CD14-positive monocyte (primary cell): ENCODE measurements around the gene IL13. TPM values are rescaled to one million over a fixed set of nuclear protein-coding genes. Genes with fewer than 3 reads are reported as not detected.

Experiments used
- DNase-seq, 3 donors: peaks; one replicate each; pipeline ENCODE4 v3.0.0-alpha.2; 2011 to 2022
- H2AFZ ChIP-seq: 2 replicates; pipeline ENCODE4 v1.6.0; 2012; ENCODE audit warnings: mild to moderate bottlenecking, low read depth, low read length, inconsistent platforms; ENCODE audit not compliant: insufficient read depth, poor library complexity, severe bottlenecking
- H3K27ac ChIP-seq, 2 donors: 1 replicate in 1 of 2; 2 replicates in 1 of 2; pipeline ENCODE4 v1.5.1; 2012 to 2013; ENCODE audit warnings: low read length in 2 of 2, control low read depth in 1 of 2, inconsistent platforms in 1 of 2, low read depth in 1 of 2, mild to moderate bottlenecking in 1 of 2
- H3K27me3 ChIP-seq, 2 donors: one replicate each; pipeline versions ENCODE4 v1.6.0 to v1.6.1; 2011 to 2013; ENCODE audit warnings: low read length in 2 of 2; ENCODE audit not compliant: control insufficient read depth in 2 of 2, insufficient read depth in 2 of 2
- H3K36me3 ChIP-seq, 2 donors: replicated peaks in 1 of 2; 1 replicate in 1 of 2; 2 replicates in 1 of 2; pipeline versions ENCODE4 v1.5.1 to v1.6.1; 2012 to 2013; ENCODE audit warnings: low read length in 2 of 2, control low read depth in 1 of 2, inconsistent platforms in 1 of 2, mild to moderate bottlenecking in 1 of 2; ENCODE audit not compliant: insufficient read depth in 2 of 2, control insufficient read depth in 1 of 2
- H3K4me1 ChIP-seq, 2 donors: 1 replicate in 1 of 2; 2 replicates in 1 of 2; pipeline versions ENCODE4 v1.5.1 to v1.6.1; 2012 to 2013; ENCODE audit warnings: low read length in 2 of 2, control low read depth in 1 of 2, inconsistent platforms in 1 of 2, mild to moderate bottlenecking in 1 of 2, moderate library complexity in 1 of 2; ENCODE audit not compliant: insufficient read depth in 2 of 2, control insufficient read depth in 1 of 2
- H3K4me2 ChIP-seq: replicated peaks from 2 replicates; pipeline ENCODE3; 2012; ENCODE audit warnings: low read length, moderate library complexity, mild to moderate bottlenecking; ENCODE audit not compliant: poor library complexity, severe bottlenecking; ENCODE audit errors: extremely low read depth
- H3K4me3 ChIP-seq, 3 experiments: fragments of 200-600 bp in 1 of 3; sonication (generic) in 1 of 3; replicated peaks in 1 of 3; 1 replicate in 2 of 3; 2 replicates in 1 of 3; pipeline ENCODE4 v1.5.1; 2011 to 2013; ENCODE audit warnings: low read length in 3 of 3, mild to moderate bottlenecking in 3 of 3, control low read depth in 2 of 3, low read depth in 2 of 3, inconsistent platforms in 1 of 3, moderate library complexity in 1 of 3
- H3K79me2 ChIP-seq: 2 replicates; pipeline ENCODE4 v1.6.0; 2012; ENCODE audit warnings: mild to moderate bottlenecking, control low read depth, inconsistent platforms, low read length, moderate library complexity; ENCODE audit not compliant: insufficient read depth
- H3K9ac ChIP-seq: 2 replicates; pipeline ENCODE4 v1.6.0; 2017; ENCODE audit warnings: low read length, mild to moderate bottlenecking; ENCODE audit not compliant: insufficient read depth, poor library complexity, severe bottlenecking
- H3K9me3 ChIP-seq, 2 donors: replicated peaks in 1 of 2; 1 replicate in 1 of 2; 2 replicates in 1 of 2; pipeline versions ENCODE4 v1.5.1 to v1.6.1; 2012 to 2013; ENCODE audit warnings: low read length in 2 of 2, control low read depth in 1 of 2; ENCODE audit not compliant: control insufficient read depth in 1 of 2, insufficient read depth in 1 of 2
- H4K20me1 ChIP-seq: 2 replicates; pipeline ENCODE4 v1.6.0; 2012; ENCODE audit warnings: mild to moderate bottlenecking, low read length, control low read depth, moderate library complexity; ENCODE audit not compliant: insufficient read depth
- H3K27ac Mint-ChIP-seq, 7 donors: one replicate each; pipeline ENCODE4 v1.8.0; 2020; ENCODE audit warnings: mild to moderate bottlenecking in 7 of 7, mixed read lengths in 7 of 7, moderate library complexity in 6 of 7, inconsistent platforms in 2 of 7
- H3K27me3 Mint-ChIP-seq, 3 donors: one replicate each; pipeline ENCODE4 v1.8.0; 2021 to 2022; ENCODE audit warnings: low read depth in 3 of 3, mild to moderate bottlenecking in 3 of 3, mixed read lengths in 3 of 3, moderate library complexity in 3 of 3, inconsistent platforms in 1 of 3
- H3K36me3 Mint-ChIP-seq, 2 donors: one replicate each; pipeline ENCODE4 v1.8.0; 2020; ENCODE audit warnings: mixed read lengths in 2 of 2, inconsistent platforms in 1 of 2, mild to moderate bottlenecking in 1 of 2
- H3K4me1 Mint-ChIP-seq: one replicate; pipeline ENCODE4 v1.8.0; 2020; ENCODE audit warnings: mild to moderate bottlenecking, mixed read lengths
- H3K4me3 Mint-ChIP-seq, 2 donors: one replicate each; pipeline ENCODE4 v1.8.0; 2020; ENCODE audit warnings: mild to moderate bottlenecking in 2 of 2, mixed read lengths in 2 of 2, moderate library complexity in 1 of 2
- H3K9me3 Mint-ChIP-seq, 7 donors: one replicate each; pipeline ENCODE4 v1.8.0; 2020 to 2022; ENCODE audit warnings: mixed read lengths in 7 of 7, mild to moderate bottlenecking in 6 of 7, moderate library complexity in 6 of 7, inconsistent platforms in 2 of 7
- CTCF ChIP-seq: fragments of 200-600 bp; IDR thresholded peaks from one replicate; pipeline ENCODE4 v1.8.0; 2022; ENCODE audit warnings: antibody characterized with exemption, mild to moderate bottlenecking
- WGBS: methylation state at CpG from one replicate; pipeline ENCODE4 v1.1.5; 2013; ENCODE audit warnings: missing lambda C conversion rate; ENCODE audit not compliant: insufficient coverage; 5-methylcytosine and 5-hydroxymethylcytosine counted together
- intact Hi-C, 2 donors: fragments of 100-400 bp; cut with micrococcal nuclease; formaldehyde crosslinking; loops; one replicate each; pipeline versions ENCODE4 v1.15.0 to v1.15.1; 2023
- polyA plus RNA-seq, 3 donors: library from polyadenylated mRNA; depleted of rRNA in 1 of 3; unstranded in 2 of 3; stranded (reverse) in 1 of 3; fragments of 300-500 nt in 2 of 3; fragments of >200 nt in 1 of 3; fragmentation: Illumina TruSeq in 2 of 3; gene quantifications; 1 replicate in 2 of 3; 2 replicates in 1 of 3; pipeline ENCODE4 v1.2.3, GENCODE V29; 2012 to 2021

The IL13 gene
- polyA plus RNA-seq, 3 donors = not detected

DNA sequence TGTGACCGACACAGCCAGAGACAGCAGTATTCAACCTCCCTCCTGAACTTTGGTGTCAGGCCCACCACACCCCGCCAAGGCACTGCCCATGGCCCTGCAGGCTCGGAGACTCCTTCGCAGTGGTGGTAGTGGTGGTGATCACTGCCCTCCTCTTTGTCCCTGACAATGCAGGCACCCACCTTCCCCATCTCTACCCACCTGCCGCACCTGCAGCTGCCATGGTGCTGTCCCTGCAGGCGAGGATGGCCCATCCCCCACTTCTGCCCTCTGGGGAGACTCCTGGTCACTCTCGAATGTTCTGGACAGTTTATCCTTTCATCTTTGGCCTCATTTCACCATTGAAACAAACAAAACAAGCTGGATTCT is 11.5 kb downstream of the IL13 start:
- no peak for DNase-seq
- Histone ChIP-seq H3K79me2 (no peaks in the 10 kb centered on the region), H2AFZ (no peak overlapping the region), H3K27ac (no peak overlapping the region), H3K4me3 (no peak overlapping the region), H3K36me3 (no peaks in the 10 kb centered on the region), H4K20me1 (no peaks in the 10 kb centered on the region), H3K4me2 (no peak overlapping the region), H3K4me1 (no peaks in the 10 kb centered on the region), H3K9me3 (no peaks in the 10 kb centered on the region), H3K27me3 (no peaks in the 10 kb centered on the region), H3K9ac (no peak overlapping the region)
- Mint-ChIP-seq H3K36me3 (no peaks in the 10 kb centered on the region), H3K4me3 (no peak overlapping the region), H3K27ac (no peak overlapping the region), H3K9me3 (peaks cover 0 to 3% (median 0%) of the 10 kb centered on the region in 7 donors), H3K4me1 (no peaks in the 10 kb centered on the region), H3K27me3 (peaks cover 2 to 6% (median 3%) of the 10 kb centered on the region in 3 donors)
- intact Hi-C loops = no loop called here
- TF ChIP-seq CTCF = no peak
- 93% methylated on average over 3 of the region's 7 CpGs for WGBS

DNA sequence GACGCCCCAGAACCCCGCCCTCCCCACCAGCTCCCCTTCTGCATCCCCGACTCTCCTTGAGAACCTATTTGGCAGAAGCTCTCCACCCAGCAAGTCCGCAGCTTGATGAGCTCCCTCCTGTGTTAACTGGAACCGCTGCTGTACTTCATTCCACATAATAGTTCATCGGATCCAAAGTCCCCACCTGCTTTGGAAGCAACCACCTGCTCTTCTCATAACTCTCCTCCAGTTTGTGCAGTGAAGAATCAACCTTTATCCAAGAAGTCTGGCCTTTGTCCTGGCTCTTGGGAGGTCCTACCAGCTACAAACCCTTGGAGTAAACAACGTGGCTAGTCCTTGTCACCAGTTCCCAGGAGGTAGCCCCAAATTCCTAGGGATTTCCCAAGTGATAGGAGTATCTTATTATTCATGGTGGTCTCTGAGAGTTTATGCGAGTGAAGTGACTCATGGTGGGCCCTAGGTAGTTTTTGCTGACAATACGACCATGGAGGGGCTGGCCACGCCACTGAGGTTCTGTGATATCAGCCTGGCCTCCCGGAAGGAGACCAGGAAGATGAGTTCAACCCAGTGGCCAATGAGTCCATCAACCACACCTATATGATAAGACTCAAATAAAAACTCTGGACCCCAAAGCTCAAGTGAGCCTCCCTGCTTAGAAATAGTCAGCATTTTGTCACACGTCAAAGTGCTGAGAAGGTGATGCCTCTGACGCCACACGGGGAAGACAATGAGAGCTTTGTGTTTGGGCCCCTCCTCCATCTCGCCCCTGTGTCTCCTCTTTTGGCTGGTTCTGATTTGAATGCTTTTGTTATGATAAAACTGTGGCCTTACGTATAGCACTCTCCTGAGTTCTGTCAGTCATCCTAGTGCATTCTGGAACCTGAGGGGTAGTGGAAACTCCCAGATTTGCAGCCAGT is 12.3 kb downstream of the IL13 start:
- Histone ChIP-seq H3K9me3 (no peaks in the 10 kb centered on the region), H4K20me1 (no peaks in the 10 kb centered on the region), H3K4me2 (no peak overlapping the region), H3K4me1 (no peaks in the 10 kb centered on the region), H3K79me2 (no peaks in the 10 kb centered on the region), H3K9ac (no peak overlapping the region), H3K27me3 (no peaks in the 10 kb centered on the region), H3K27ac (no peak overlapping the region), H2AFZ (no peak overlapping the region), H3K36me3 (no peaks in the 10 kb centered on the region), H3K4me3 (no peak overlapping the region)
- no peaks in the 10 kb centered on the region for H3K4me1 Mint-ChIP-seq
- H3K36me3 Mint-ChIP-seq = no peaks in the 10 kb centered on the region
- DNase-seq = no peak
- no peak overlapping the region for H3K27ac Mint-ChIP-seq
- 95% methylated on average over 13 of the region's 16 CpGs for WGBS
- intact Hi-C loops = no loop called here
- no peak for TF ChIP-seq CTCF
- H3K9me3 Mint-ChIP-seq = peaks cover 0 to 3% (median 0%) of the 10 kb centered on the region in 7 donors
- H3K27me3 Mint-ChIP-seq = peaks cover 2 to 6% (median 3%) of the 10 kb centered on the region in 3 donors
- no peak overlapping the region for H3K4me3 Mint-ChIP-seq
